Fibroblast of skin of abdomen (primary cell): Measurements from ENCODE around the gene ADAMTS8.
A peak's percentile ranks its signal among the peaks of the same experiment; 100 is the strongest.

Source experiments
- DNase-seq: peaks from one replicate; pipeline ENCODE4 v3.0.0-alpha.2; 2013

The ADAMTS8 gene

DNA sequence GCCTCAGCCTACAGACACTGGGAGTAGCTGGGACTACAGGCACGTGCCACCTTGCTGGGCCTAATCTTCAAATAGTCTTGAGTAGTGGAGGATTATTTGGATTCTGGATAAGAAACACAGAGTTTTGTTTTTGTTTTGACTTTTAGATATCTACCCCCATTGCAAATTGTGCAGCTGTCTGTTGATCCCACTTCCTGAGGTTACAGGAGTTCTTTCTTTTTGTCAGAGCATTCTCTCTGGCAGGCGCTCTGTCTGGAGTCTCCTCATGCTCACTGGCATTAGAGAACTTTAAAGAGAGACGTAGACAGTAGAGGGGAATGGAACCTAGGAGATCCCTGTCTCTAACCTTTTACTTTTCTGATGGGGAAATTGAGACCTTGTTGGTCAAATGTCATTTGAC, 7.8 kb upstream of the ADAMTS8 start:
- no peak for DNase-seq

DNA sequence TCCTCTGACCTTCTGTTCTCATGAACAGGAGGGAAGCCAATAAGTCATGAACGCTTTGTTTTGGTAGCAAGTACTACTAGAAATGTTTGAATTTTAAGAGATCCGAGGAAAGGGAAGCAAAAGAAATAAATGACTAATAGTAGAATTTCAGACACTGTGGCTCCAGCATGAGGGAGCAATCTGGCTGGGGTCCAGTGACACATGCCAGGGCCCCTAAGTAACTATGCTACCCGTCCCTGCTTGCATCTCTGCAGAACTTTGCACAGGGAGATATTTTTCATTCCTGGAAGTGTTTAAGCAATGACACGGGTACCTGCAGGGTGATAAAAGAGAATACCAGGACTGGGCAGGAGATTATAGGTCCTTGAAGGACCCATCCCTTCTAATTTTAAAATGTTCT, 7.3 kb upstream of the ADAMTS8 start:
- DNase-seq = peak; percentile 51

DNA sequence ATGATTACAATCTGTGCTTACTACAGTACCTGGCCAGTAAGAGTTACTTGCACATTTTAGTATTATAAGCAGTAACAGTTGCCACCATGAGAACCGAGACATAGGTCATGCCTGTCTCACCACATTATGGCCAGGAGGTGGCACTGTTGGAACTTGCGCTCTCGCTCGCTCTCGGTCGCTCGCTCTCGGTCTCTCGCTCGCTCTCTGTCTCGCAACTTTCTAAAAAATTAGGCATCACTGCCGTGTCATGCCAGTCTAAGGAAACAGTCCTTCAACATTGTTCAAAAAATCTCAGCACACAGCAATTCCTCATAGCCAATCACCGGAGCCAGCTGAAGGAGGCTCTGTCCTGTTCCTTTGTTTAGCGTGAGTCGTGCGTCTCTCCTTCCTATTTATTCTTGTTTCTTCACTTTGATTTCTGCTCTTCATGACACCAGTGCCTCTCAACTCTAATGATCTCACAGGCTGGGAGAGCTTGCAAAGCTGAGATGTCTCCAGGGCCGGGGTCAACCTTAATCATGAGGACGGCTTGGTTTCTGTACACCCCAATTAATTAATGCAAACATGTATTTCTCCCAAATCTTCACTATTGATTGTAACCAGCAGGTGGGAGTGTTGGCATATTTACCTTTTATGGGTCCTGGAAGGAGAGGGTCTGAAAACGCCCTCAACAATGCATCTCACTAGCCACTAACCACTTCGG, 6.3 kb upstream of the ADAMTS8 start:
- DNase-seq = peak; percentile 79

DNA sequence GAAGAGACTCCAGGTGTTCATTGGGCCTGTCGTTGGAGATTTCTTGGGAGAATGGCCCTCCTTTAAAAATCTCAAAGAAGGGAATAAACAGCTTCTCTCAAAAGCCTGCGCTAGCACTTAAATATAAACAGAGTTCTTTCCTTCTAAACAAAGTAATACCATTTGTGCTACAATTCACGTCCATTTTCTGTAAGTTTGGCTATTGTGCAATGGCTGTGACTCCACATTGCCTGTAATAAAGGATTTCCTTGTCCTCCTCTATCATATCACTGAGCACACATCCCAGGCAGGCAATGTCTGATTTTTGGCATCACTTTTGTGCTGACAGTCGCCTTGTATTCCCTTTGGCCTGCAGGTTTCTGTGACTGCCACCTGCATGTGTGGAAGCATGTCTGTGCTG, 4.9 kb upstream of the ADAMTS8 start:
- DNase-seq = no peak

DNA sequence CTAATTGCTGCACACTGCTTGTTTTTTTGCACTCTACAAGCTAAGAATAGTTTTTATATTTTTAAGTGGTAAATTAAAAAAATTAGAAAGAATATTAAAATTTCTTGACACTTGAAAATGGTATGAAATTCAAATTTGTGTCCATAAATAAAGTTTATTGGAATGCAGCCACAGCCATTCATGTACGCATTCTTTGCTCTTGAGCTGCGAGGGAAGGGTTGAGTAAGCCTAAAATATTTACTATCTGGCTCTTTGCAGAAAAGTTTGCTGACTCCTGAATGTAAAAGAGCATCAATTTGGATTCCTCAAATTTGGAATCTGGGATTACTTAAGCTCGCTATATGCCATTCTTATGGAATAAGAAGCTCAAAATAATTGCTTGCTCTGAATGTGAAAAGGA, 3.4 kb upstream of the ADAMTS8 start:
- peak; percentile 59 for DNase-seq

DNA sequence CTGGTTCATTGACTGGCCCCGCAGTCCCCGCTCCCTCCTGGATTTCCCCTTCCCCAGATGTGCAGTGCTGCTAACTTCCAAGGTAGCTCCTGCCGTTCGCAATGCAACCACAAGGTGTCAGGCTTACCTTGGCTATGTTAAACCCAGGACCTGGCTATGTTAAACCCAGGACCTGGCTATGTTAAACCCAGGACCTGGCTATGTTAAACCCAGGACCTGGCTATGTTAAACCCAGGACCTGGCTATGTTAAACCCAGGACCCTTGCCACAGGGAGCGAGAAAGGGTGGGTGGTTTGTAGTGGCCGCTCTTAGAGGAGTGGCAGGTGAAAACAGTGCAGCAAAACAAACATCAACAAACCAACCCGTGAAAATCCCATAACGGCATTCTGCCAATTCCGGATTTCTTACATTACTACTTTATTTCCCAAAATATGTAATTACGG, 2.9 kb upstream of the ADAMTS8 start:
- peak; percentile 54 for DNase-seq

DNA sequence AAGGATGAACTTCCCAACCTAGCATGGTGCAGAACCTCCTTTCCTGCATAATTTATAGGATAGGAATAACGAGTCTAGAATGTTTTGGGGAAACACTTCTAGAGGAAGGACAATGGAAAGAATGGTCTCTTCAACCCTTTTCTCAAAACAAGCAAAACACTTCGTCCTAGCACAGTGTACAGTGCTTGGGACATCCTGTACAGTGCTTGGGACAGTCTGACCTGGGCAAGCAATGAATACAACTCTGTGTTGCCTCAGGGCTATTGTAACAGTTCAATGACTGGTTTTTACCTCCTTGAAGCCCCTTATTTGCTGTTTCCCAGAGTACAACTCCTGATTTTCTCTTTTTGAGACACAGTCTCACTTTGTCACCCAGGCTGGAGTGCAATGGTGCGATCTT, 1.6 kb upstream of the ADAMTS8 start:
- DNase-seq = no peak

DNA sequence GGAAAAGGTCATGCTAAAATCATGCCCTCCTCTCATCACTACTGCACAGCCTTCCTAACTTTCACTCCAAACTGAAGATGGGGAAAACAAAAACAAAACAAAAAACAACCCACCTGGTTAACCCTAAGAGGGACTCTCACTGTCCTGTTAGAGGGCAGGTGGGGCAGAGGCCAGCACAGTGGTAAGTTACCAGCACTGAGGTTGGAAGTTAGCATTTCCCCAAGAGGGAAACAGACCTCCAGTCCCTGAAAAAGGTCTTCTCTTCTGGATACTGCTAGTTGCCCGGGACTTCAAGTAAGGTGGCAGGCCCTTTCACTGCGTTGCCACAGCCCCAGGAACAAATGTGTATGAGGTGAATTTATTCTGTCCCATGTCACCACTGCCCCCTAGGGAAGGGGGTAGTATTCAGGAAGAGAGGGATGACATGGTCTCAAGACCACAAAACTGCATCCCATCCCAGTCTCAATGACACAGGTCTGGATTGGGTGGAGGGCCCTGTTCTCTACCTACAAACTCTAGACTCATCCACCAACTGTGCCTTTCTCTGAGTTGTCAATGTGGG, 792 bp upstream of the ADAMTS8 start:
- DNase-seq = no peak

DNA sequence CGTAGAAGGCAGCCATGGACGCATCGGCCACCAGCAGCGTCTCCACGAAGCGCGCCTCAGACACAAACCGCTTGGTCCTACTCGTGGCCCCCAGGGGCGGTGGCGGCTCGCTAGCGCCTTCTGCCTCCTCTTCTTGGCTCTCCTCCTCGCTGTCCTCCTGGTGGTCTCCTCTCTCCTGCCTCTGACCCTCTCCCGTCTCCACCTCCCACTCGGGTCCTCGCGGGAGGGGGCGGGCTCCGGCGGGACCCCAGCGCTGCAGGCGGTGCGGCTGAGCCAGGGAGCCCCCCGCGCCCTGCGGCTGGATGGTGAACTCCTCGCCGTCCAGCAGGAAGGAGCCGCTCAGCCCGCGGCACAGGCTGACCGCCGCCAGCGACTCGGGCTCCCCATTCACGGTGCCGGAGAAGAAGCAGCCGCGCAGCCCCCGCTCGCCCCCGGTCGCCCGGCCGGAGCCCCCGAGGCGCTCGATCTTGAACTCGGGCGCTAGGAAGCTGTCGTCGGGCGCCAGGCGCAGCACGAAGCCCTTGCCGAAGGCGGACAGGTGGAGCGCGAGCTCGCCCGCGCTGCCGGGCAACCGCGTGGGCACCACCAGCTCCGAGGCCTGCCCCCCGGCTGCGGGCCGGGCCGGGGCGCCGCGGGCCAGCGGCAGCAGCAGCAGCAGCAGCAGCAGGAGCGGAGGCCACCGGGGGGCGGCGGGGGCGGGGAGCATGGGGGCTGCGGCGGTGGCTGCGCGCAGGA, 661 bp downstream of the ADAMTS8 start:
- no peak for DNase-seq

DNA sequence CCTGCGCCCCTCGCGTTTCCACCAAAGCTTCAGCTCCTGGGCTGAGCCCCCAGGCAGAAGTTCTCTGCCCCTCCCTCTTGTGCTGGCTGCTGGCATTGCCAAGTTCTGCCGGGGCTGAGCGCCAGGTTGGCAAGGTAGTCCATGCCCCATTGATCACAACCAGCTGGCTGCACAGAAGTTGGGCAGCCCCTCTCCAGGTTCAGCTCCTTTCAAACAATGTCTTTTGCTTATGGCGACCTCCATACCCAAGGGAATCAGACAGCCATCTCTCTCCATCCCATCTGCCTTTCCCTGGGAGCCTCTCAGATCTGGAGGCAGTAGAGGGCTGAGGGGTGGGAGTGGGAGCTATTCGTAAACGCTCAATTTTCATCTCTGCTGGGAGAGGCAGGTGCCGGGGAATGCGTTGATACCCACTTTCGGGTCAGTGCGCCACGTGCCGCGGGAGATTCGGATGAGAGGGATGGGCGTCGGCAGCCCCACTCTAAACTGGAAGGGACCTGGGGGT, 1.5 kb downstream of the ADAMTS8 start:
- no peak for DNase-seq

DNA sequence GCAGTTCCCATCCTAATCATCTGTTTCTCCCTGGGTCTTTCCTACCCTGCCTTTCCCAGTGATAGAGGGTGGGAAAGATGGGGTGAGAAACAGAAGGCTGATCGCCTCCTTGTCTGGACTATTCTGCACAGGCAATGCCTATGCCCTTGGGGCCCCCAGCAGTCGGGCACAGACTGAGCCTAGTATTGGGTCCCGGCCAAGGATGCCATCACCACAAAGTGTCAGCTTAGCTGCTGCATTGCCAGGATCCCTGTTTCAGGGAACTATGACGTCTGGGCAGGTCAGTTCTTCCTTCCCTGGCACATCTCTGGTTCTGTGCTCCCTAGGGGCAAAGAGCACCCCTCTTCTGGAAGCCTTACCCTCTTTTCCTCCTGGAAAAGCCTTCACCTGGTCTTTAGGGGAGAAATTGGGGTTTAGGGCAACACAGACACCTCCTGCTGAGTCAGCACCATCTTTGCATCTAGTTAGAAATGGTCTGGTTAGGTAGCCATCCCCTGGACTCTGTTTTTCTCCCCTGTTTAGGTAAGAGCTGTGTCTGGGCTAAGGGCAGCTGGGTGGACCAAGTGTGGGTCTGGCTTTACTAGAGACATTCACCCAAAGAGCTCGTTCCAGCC, 2.1 kb downstream of the ADAMTS8 start:
- DNase-seq = no peak

DNA sequence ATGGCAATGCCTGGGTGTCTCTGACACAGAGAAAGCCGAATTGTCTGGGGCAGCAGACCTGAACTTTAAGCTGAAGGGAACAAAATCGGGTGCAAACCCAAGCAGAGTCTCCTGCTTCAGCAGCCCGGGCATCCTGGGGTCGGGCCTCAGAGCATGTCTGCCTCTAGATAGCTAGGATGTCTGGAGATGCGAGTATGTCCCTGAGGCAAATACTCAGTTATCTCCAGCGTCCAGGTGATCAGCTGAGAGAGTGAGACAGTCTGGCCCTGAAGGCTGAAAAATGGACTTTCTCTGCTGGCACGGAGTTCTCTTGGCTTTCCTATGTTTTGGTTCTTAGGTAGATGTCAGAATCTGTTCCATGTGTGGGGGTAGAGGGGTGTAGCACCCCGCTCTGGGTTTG, 3.3 kb downstream of the ADAMTS8 start:
- DNase-seq = no peak

DNA sequence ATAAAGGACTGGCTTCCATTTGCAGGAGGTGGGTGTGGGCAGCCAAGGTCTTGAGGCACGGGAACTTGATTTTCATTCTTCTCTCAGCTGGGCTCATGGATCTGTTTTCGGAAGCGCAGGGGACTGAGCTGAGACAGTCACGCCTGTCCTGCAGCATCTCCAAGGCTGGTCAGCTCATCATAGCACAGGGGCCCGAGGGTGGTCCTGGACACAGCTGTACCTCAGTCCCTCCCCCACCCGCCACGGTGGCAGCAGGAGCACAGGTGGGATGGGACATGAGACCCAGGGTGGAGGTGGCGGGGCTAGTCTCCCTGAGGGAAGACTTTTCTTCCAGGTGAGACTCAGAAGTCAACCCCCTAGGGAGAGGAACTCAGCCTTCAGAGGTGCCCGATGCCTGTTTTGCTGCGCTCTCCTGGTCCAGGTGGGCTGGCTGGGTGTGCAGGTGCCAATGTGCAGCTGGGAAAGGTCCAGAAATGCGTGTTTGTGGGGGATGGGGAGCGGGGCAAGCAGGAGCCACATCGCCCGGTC, 3.7 kb downstream of the ADAMTS8 start:
- DNase-seq = no peak

DNA sequence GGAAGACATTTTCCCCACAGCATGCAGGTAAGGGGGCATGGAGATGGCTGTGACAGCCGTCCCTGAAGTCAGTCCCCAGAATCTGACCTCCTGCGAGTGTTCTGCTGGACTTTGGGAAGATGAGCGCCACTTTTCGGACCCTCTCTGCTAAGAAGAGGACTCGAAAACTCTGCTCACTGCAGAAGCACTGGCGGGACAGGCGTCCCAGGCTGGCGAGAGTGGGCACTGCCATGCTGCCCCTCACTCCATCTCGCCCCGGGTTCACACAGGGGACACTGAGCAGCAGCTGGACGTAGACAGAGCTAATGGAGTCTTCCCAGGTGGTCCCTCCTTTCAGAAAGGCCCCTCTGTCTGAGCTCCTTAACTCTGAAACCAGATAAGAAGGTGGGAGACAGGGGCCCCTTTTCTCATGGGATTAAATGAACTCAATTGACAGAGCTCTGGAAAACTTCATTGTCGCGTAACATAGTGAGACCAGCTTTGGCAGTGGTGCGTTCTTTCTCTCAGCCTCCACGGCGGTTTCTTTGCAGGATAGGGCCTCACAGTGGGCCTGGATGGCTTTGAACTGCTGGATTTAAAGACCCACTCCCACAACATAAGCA, 4.8 kb downstream of the ADAMTS8 start:
- DNase-seq = no peak

DNA sequence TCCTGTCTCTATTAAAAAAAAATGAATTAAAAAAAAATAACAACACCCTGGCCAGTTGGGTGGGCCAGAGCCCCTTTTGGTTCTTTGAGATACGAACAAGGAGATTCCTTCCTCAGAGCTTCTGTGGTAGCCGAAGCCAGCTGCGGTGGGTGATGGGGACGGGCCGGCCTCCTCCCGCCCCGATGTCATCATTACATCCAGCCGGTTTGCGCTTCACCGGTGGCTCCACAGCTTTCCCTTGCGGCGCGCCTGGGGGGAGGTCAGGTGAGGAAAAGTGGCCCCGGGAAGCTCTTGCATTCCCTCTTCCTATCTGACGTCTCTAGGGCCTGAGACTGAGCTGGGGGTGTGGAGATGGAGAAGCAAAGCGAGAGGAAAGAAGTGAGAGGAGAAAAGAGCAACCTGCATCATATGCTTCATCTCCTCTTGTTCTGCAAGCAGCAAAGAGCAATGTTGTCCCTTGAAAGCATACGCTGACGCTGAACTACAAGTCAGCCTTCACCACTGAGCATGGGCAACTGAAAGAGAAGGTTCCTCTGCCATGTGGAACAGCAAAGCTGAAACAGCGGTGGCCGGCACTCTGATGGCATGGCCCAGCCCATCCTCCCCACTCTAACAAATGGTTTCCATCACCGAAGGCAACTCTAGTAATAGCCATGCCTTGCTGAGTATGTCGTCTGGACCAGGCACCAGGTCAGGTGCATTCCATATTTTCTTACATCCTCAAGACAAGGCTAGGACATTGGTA, 6.0 kb downstream of the ADAMTS8 start:
- no peak for DNase-seq

DNA sequence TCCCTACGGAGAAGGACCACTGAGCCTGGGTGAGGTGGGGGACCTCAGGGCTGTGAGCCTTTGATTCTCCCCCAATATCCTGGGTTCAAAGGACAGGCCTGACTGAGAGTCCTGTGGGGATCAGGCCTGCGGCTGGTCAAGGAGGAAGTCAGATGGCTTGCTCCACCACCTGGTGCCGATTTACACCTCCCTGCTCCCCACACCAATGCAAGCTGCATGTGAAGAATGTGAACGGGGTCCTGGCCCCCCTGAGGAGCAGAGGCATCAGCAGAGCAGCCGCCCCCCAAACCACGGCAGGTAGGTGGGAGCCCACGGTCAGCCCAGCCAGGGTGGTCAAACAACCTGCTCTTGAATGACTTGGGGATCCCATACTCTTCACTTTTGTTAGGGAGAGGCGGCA, 6.7 kb downstream of the ADAMTS8 start:
- DNase-seq = no peak

DNA sequence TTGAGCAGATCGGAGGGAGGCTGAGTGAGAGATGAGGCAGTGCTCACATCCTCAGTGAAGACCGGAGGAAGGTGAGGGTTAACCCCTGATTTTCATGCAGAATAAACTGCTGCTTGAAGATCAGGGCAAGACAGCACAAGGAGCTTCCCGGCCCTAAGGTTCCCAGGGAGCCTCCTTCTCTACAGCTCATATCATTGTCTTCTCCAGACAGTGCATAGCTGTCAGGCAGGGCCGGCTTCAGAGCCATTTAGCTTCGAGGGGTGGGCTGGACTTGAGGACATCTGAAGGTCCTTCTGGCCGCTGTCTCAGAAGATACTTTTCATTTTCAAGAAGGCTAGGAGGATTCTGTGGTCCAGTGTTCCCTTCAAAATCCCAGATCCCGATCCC, 7.2 kb downstream of the ADAMTS8 start:
- DNase-seq = no peak

DNA sequence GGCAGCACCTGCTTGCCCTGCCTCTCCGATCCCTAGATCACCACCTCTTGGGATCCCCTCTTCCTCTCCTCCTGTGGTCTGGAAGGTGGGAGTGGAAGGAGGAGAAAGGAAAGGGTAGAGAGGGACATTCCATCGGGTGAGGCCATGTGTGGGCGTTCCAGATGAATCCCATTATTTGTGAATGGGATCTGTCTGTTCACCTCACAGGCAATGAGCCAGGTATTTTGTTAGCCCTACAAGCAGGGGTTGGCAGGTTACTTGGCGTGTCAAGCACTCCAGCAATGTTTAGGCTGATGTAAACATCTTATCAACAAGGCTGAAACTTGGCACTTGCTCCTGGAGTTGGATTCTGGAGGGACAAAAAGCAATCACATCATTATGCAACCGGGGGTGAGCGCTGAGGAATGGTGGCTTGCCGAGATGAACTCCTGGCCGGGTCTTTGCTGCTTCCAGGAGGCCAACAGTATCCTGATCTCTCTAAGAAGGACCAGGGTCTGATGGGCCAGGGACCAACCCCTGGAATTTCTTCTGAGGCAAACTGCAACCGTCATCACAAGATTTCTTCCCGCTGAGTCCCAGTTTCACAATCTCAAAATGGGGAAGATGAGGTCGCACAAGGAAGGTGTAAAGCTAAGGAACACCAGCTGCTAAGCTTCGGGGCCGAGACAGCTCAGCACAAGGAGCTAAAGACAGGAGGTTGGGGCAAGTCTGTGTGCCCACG, 7.8 kb downstream of the ADAMTS8 start:
- no peak for DNase-seq

DNA sequence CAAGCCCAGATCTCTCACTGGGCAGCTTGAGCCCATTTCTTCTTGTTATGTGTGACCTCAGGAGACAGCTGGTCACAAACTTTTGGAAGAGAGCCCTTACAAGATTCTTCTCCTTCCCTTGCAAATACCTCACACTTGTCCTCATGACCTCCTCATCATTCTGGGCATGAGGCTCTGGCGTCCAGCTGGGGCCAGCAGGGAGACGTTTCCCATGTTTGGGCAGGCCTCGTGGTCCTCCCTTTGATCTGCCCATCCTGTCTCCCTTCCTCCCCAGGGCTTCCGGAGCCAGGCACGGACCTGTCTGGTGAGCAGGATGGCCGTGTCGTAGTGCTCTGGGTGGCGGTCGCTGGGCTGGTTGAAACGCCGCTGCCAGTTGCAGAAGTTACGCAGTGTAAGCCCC, 9.7 kb downstream of the ADAMTS8 start:
- no peak for DNase-seq

DNA sequence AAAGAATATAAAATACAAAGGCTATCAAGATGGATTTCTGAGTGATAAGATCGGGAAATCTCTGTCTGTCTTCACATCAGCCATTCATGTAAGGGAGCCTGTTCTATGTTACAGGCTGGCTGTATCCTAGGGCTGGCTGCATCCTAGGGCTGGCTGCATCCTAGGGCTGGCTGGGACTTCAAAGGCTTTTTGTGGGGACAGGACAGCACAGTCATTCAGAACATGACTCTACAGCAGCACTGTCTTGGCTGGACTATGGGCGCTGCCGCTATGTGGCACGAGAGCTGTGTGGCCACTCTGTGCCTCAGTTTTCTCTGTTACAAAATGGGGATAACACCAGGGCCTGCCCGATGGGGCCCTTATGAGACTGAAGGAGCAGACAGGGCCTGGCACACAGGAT, 10.2 kb downstream of the ADAMTS8 start:
- DNase-seq = no peak

DNA sequence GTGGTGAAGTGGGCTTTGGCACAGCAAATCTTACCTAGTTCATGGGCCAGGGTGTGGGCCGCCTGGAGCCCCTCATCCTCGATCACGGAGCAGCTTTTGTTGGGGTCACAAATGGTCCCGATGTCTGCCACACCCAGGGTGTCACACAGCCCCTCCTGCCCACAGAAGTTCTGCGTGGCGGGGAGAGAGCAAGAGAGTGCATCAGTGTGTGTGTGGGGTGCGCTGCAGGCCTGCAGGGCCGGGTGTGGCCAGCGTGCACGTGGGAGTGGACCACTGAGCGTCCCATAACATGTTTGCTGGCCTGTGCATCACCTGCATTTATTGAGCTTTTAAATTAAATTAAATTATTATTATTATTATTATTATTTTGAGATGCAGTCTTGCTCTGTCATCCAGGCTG, 11.5 kb downstream of the ADAMTS8 start:
- no peak for DNase-seq
